ENCODE results near the gene TYK2. TPM values are rescaled to one million over a fixed set of nuclear protein-coding genes. Genes with fewer than 3 reads are reported as not detected.

Gene TYK2
- total and polyA plus RNA-seq, 9 of the 15 experiments (the other 6 are each of a cell fraction or from before 2014, with no cell fraction given): 15.0 to 182 (median 85.9) TPM

DNA sequence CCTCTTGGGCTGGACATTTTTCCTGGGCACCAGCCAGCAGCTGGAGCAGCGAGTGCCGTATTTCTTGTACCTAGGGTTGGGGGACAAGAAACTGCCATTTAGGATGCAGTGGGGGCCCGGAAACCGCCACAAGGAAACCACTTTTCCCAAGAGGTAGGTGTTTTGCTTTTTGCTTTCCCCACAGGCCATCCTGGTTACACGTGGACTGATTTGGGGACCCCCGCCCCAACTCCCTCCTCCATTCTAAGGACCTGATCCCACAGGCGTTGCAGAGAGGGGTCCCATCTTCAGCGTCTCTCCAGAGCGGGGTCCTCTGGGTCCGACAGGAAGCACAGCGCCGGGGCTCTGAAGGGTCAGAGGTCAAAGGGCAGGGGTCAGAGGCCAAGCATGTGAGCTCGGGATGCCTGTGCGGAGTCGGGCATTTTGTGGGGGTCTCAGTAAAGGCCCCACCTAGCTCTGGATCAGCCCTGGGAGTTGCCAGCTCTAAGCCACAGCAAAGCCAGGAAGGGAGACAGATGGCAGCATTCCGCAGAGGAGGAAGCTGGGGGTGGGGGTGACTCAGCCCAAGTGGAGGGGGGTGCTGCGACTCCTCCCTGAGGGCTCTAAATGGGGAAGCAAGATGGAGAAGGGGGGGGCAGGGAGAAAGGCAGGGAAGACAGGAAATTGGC is 75.1 kb downstream of the TYK2 start (continued):
- TF ChIP-seq JUND (IDR thresholded peaks at IDR 0.05; ENCODE audit: borderline replicate concordance, low read depth, low read length) (peak; percentile 76), JUND (tag; IDR thresholded peaks at IDR 0.05; ENCODE audit: borderline replicate concordance, low read depth, low read length) (peak; percentile 41; the same call in 1 of the 3 replicates), ZNF324 (CRISPR knock-in tag; IDR thresholded peaks at IDR 0.05) (no peak), TEAD1 (CRISPR knock-in tag; IDR thresholded peaks at IDR 0.05) (no peak), IRF2 (CRISPR knock-in tag; IDR thresholded peaks at IDR 0.05) (no peak), SMARCA5 (IDR thresholded peaks at IDR 0.05) (peak; percentile 99), NFE2 (IDR thresholded peaks at IDR 0.05; ENCODE audit: low read depth) (peak; percentile 61), XRCC3 (IDR thresholded peaks at IDR 0.05) (no peak), NR2F6 (CRISPR knock-in tag; IDR thresholded peaks at IDR 0.05) (0 out of 2 replicates have a peak, but pooled peaks have one; percentile 49), ZNF75A (CRISPR knock-in tag; IDR thresholded peaks at IDR 0.05) (no peak), TAF1 (IDR thresholded peaks at IDR 0.05; ENCODE audit: control insufficient read depth, extremely low read depth, insufficient read depth, low read length, severe bottlenecking) (no peak), MTA3 (IDR thresholded peaks at IDR 0.05; ENCODE audit: borderline replicate concordance) (0 out of 2 replicates have a peak, but pooled peaks have one; percentile 20), SUPT5H (IDR thresholded peaks at IDR 0.05) (no peak), GABPB1 (CRISPR knock-in tag; IDR thresholded peaks at IDR 0.05) (peak; percentile 41; the same call in 1 of the 2 replicates), ESRRA (IDR thresholded peaks at IDR 0.05; ENCODE audit: borderline replicate concordance, low read depth) (peak; percentile 54; the same call in 1 of the 2 replicates), FOSL1 (tag; conservative IDR thresholded peaks at IDR 0.05) (peak; percentile 60), SRSF9 (IDR thresholded peaks at IDR 0.05; ENCODE audit: borderline replicate concordance, low read depth, low read length) (no peak), NBN (IDR thresholded peaks at IDR 0.05; ENCODE audit: low read depth) (0 out of 2 replicates have a peak, but pooled peaks have one; percentile 23), PML (IDR thresholded peaks at IDR 0.05; ENCODE audit: low read length) (no peak), SETDB1 (IDR thresholded peaks at IDR 0.05; ENCODE audit: low read length) (no peak), HDAC2 (IDR thresholded peaks at IDR 0.05) (0 out of 2 replicates have a peak, but pooled peaks have one; percentile 58)
- TF ChIP-seq, protein P1, sequence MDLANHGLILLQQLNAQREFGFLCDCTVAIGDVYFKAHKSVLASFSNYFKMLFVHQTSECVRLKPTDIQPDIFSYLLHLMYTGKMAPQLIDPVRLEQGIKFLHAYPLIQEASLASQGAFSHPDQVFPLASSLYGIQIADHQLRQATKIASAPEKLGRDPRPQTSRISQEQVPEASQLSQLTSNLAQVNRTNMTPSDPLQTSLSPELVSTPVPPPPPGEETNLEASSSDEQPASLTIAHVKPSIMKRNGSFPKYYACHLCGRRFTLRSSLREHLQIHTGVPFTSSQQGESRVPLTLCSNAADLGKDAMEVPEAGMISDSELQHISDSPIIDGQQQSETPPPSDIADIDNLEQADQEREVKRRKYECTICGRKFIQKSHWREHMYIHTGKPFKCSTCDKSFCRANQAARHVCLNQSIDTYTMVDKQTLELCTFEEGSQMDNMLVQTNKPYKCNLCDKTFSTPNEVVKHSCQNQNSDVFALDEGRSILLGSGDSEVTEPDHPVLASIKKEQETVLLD (IDR thresholded peaks at IDR 0.05): peak; percentile 63; the same call in 1 of the 2 replicates
- TF ChIP-seq, protein P2, sequence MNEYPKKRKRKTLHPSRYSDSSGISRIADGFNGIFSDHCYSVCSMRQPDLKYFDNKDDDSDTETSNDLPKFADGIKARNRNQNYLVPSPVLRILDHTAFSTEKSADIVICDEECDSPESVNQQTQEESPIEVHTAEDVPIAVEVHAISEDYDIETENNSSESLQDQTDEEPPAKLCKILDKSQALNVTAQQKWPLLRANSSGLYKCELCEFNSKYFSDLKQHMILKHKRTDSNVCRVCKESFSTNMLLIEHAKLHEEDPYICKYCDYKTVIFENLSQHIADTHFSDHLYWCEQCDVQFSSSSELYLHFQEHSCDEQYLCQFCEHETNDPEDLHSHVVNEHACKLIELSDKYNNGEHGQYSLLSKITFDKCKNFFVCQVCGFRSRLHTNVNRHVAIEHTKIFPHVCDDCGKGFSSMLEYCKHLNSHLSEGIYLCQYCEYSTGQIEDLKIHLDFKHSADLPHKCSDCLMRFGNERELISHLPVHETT (CRISPR knock-in tag; conservative IDR thresholded peaks at IDR 0.05 in 1 of 2, IDR thresholded peaks at IDR 0.05 in 1 of 2): no peak
- TF ChIP-seq, protein P3, sequence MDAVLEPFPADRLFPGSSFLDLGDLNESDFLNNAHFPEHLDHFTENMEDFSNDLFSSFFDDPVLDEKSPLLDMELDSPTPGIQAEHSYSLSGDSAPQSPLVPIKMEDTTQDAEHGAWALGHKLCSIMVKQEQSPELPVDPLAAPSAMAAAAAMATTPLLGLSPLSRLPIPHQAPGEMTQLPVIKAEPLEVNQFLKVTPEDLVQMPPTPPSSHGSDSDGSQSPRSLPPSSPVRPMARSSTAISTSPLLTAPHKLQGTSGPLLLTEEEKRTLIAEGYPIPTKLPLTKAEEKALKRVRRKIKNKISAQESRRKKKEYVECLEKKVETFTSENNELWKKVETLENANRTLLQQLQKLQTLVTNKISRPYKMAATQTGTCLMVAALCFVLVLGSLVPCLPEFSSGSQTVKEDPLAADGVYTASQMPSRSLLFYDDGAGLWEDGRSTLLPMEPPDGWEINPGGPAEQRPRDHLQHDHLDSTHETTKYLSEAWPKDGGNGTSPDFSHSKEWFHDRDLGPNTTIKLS (IDR thresholded peaks at IDR 0.05; ENCODE audit: borderline replicate concordance, low read depth): peak; percentile 59; the same call in 1 of the 2 replicates
- TF ChIP-seq, protein P4, sequence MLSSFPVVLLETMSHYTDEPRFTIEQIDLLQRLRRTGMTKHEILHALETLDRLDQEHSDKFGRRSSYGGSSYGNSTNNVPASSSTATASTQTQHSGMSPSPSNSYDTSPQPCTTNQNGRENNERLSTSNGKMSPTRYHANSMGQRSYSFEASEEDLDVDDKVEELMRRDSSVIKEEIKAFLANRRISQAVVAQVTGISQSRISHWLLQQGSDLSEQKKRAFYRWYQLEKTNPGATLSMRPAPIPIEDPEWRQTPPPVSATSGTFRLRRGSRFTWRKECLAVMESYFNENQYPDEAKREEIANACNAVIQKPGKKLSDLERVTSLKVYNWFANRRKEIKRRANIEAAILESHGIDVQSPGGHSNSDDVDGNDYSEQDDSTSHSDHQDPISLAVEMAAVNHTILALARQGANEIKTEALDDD (IDR thresholded peaks at IDR 0.05): no peak

Measured in K562 (cell line).